Stimulated activated CD8-positive, alpha-beta memory T cell treated with anti-CD3 and anti-CD28 coated beads, Interleukin-2, amount 100 ng/mL, for 48 hours (primary cell): Measurements from ENCODE around the gene RPP30.
"Not testable (repeated sequence)": the region's sequence is repeated elsewhere in the genome, so short reads cannot be mapped to it uniquely, and the experiment has no call there.

Experiments
- DNase-seq, 2 donors: peaks; one replicate each; pipeline ENCODE4 v3.0.0-alpha.2; 2020; ENCODE audit warnings: low read depth in 2 of 2

Gene RPP30

GRCh38 chr10:90917238-90917967 is 45.6 kb downstream of the RPP30 start:
- no peak for DNase-seq

GRCh38 chr10:90917968-90918318 is 46.2 kb downstream of the RPP30 start:
- no peak for DNase-seq

- DNase-seq = no peak
Observed at GRCh38 chr10:90919683-90920574, 48.2 kb downstream of the RPP30 start.

GRCh38 chr10:90920986-90921666 is 49.4 kb downstream of the RPP30 start, which contains the start of gene ANKRD1:
Gene ANKRD1, minus strand, starts transcription at chr10:90921087. Its CDS starts 60 bp downstream, at chr10:90921027.
- no peak for DNase-seq

GRCh38 chr10:90921906-90922305 is 50.1 kb downstream of the RPP30 start:
- DNase-seq = no peak

- no peak for DNase-seq
Observed at GRCh38 chr10:90923111-90923731, 51.4 kb downstream of the RPP30 start.

- DNase-seq = no peak
Observed at GRCh38 chr10:90924552-90924951, 52.8 kb downstream of the RPP30 start.

- DNase-seq = no peak
Observed at GRCh38 chr10:90925079-90926029, 53.6 kb downstream of the RPP30 start.

GRCh38 chr10:90927293-90927692 is 55.5 kb downstream of the RPP30 start:
- no peak for DNase-seq

- DNase-seq = no peak
Observed at GRCh38 chr10:90929179-90929578, 57.4 kb downstream of the RPP30 start.

- DNase-seq = no peak
Observed at GRCh38 chr10:90930070-90930837, 58.5 kb downstream of the RPP30 start.

GRCh38 chr10:90930971-90931871 is 59.4 kb downstream of the RPP30 start:
- no peak for DNase-seq

- DNase-seq = no peak
Observed at GRCh38 chr10:90935581-90936275, 64.0 kb downstream of the RPP30 start.

GRCh38 chr10:90936276-90936659 is 64.5 kb downstream of the RPP30 start:
- DNase-seq = no peak

GRCh38 chr10:90937645-90938258 is 66.0 kb downstream of the RPP30 start:
- no peak for DNase-seq

GRCh38 chr10:90939116-90939515 is 67.3 kb downstream of the RPP30 start:
- DNase-seq = no peak

- DNase-seq = no peak
Observed at GRCh38 chr10:90939648-90940047, 67.9 kb downstream of the RPP30 start.

GRCh38 chr10:90942980-90943379 is 71.2 kb downstream of the RPP30 start:
- DNase-seq = not testable (repeated sequence)
